Left cardiac atrium (tissue), 4 donors: ENCODE data around the gene MRGPRG. TPM values are rescaled to one million over a fixed set of nuclear protein-coding genes. Genes with fewer than 3 reads are reported as not detected.

Source experiments
- ATAC-seq, 2 donors: fragments of 200-7000 bp; cut with Tn5 transposase; one replicate each; pipeline ENCODE4 v1.9.1; 2020; ENCODE audit warnings: mild to moderate bottlenecking in 2 of 2, moderate library complexity in 2 of 2
- DNase-seq: peaks from one replicate; pipeline ENCODE4 v3.0.0-alpha.2; 2020
- intact Hi-C, 2 donors: fragments of 100-400 bp; cut with DNase I; formaldehyde crosslinking; loops; one replicate each; pipeline versions ENCODE4 v1.14.1 to v1.15.1; 2022 to 2023
- total RNA-seq, 2 donors: library from RNA; stranded (reverse); fragmentation: NEBNext Ultra II Directional; extraction: Animal tissue kit (Norgen Biotek cat#: 25700); gene quantifications; one replicate each; pipeline ENCODE4 v1.2.1, GENCODE V29; 2021
- donor health status: DM: no; HTN: yes; CAD: no.
- donor health status: DM: no; HTN: yes; CAD: no; lungs with severe emphysema.
- donor health status: DM: yes; HTN: yes; CAD: no.
- donor health status: Dilated cardiomyopathy.

MRGPRG gene
- total RNA-seq, 2 donors from 2014 or later: not detected

- intact Hi-C loops: no loop called here
- no peak for DNase-seq
These were observed 20.6 kb downstream of the MRGPRG start for GRCh38 chr11:3197878-3198528.

GRCh38 chr11:3197044-3197695 is 21.4 kb downstream of the MRGPRG start:
- DNase-seq: no peak
- intact Hi-C loops: no loop called here

More at GRCh38 chr11:3197878-3198528, 20.6 kb downstream of the MRGPRG start:
- ATAC-seq: no peak

GRCh38 chr11:3196161-3197043 is 22.2 kb downstream of the MRGPRG start:
- ATAC-seq (no peak), DNase-seq (no peak)
- intact Hi-C loops: no loop called here

More at GRCh38 chr11:3197044-3197695, 21.4 kb downstream of the MRGPRG start:
- no peak for ATAC-seq

DNA sequence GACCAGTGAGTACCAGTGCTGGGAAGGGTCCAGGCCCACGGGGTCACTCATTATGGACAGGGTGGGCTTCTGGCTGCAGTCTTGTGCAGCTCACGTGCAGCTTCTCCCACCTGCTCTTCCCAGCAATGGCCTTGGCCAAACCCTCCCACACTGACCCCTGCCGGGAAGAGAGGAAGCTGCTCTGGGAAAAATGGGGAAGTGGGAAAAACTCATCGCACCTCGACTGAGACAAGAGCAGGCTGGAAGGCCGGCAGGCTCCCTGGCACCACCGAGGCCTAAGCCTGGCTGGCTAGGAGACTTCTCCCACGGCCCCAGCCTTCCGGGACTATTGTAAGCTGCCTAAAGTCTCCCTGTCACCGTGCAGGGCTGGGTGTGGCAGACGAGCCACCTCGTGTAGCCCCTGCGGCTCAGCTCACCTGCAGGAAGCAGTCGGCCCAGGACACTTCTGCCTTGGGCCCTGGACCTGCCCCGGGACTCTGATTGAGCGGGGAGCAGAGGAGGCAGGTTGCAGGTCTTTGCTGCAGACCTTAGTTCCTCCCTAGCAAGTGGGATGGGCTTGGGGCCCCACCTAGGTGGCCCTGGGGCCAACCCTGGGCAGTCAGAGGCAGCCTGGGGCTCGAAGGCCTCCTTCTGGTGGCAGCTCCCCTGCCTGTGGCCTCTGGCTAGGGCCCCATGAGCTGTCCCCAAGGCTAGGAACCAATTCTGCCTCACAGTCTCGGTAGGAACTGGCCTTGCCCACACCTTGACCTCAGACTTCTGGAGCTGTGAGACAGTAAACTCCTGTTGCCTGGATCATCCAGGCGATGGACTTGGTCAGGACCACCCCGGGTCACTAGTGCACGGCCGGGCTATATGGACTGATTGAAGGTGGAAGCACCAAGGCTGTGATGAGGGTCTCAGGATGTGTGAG is 23.1 kb downstream of the MRGPRG start:
- DNase-seq (no peak), ATAC-seq (peak in 1 of 2 donors; percentile 38)
- intact Hi-C loops: no loop called here

- DNase-seq (no peak), ATAC-seq (no peak)
- intact Hi-C loops: no loop called here
These were observed 24.4 kb downstream of the MRGPRG start for GRCh38 chr11:3194016-3194816.

- intact Hi-C loops: no loop called here
- DNase-seq: no peak
- no peak for ATAC-seq
These were observed 25.1 kb downstream of the MRGPRG start for GRCh38 chr11:3193373-3194015.

- DNase-seq: no peak
- intact Hi-C loops: no loop called here
- no peak for ATAC-seq
These were observed 25.9 kb downstream of the MRGPRG start for GRCh38 chr11:3192511-3193372.

DNA sequence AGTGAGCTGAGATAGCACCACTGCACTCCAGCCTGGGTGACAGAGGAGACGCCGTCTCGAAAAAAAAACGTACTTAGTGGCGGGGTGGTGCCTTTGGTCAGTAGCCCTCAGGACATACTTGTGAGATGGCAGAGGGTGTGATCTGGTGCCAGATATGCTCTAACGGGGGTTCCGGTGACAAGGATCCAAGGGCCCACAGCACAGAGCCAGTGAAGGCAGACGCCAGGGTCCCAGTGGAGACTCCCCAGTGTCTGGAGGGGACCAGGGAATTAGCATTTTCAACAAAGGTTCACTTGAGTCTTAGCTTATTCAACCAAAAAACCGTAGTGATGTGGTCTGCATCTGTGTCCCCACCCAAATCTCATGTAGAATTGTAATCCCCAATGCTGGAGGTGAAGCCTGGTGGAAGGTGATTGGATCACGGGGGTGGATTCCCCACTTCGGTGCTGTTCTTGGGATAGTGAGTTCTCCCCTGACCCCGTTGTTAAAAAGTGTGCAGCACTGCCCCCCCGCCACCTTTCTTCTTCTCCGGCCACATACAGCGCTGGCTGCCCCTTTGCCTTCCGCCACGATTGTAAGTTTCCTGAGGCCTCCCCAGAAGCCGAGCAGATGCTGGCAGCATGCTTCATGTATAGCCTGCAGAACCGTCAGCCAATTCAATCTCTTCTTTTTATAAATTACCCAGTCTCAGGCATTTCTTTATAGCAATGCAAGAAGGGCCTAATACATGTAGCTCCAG is 26.9 kb downstream of the MRGPRG start:
- intact Hi-C loops: no loop called here
- ATAC-seq (no peak), DNase-seq (no peak)

GRCh38 chr11:3190600-3190999 is 28.0 kb downstream of the MRGPRG start:
- intact Hi-C loops: no loop called here
- no peak for ATAC-seq
- no peak for DNase-seq

- DNase-seq (no peak), ATAC-seq (no peak)
- intact Hi-C loops: no loop called here
These were observed 28.6 kb downstream of the MRGPRG start for GRCh38 chr11:3189886-3190583.

- DNase-seq (no peak), ATAC-seq (no peak)
- intact Hi-C loops: no loop called here
These were observed 29.3 kb downstream of the MRGPRG start for GRCh38 chr11:3189196-3189843.

- ATAC-seq (no peak), DNase-seq (no peak)
- intact Hi-C loops: no loop called here
These were observed 30.0 kb downstream of the MRGPRG start for GRCh38 chr11:3188496-3189195.

DNA sequence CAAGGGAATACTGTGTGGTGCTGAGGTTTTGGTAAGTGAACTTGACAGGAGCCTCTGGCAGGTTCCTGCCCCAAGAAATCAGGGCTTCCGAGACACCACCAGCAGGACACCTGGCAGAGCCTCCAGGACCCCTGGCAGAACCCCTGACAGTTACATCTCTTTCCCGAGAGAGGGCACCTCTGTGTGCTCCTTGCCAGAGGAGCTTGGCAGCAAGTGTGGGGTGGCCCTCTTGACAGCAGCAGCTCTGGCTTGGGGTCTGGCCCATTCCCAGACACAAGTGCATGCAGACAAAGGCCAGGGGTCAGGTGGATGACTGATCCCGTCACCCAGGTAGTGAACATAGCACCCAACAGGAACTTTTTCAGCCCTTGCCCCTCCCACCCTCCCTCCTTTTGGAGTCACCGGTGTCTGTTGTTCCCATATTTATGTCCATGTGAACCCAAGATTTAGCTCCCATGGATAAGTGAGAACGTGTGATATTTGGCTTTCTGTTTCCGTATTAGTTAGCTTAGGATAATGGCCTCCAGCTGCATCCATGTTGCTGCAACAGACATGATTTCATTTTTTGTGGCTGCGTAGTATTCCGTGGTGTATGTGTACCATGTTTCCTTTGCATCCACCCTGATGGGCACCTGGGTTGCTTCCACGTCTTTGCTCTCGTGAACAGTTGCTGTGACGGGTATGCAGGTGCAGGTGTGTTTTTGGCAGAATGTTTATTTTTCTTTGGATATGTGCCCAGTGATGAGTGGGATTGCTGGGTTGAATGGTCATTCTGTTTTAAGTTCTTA is 32.3 kb downstream of the MRGPRG start:
- no peak for DNase-seq
- no peak for ATAC-seq
- intact Hi-C loops: no loop called here
